Nephron progenitor cell (in vitro differentiated cells): ENCODE data around the gene FBF1.

Experiments used
- DNase-seq: peaks from one replicate; pipeline ENCODE4 v3.0.0; 2021
- H3K27ac Mint-ChIP-seq: 2 replicates; pipeline ENCODE4 v1.8.0; 2021; ENCODE audit warnings: mild to moderate bottlenecking, moderate library complexity, mixed read lengths
- H3K27me3 Mint-ChIP-seq: 2 replicates; pipeline ENCODE4 v1.8.0; 2021; ENCODE audit warnings: mild to moderate bottlenecking, low read depth, mixed read lengths; ENCODE audit not compliant: poor library complexity
- H3K36me3 Mint-ChIP-seq: 2 replicates; pipeline ENCODE4 v1.8.0; 2021; ENCODE audit warnings: low read depth, mixed read lengths
- H3K4me1 Mint-ChIP-seq: 2 replicates; pipeline ENCODE4 v1.8.0; 2021; ENCODE audit warnings: mixed read lengths
- H3K4me3 Mint-ChIP-seq: 2 replicates; pipeline ENCODE4 v1.8.0; 2021; ENCODE audit warnings: mild to moderate bottlenecking, moderate library complexity, mixed read lengths
- H3K9me3 Mint-ChIP-seq: 2 replicates; pipeline ENCODE4 v1.8.0; 2021; ENCODE audit warnings: mild to moderate bottlenecking, moderate library complexity, mixed read lengths
- CTCF ChIP-seq: fragments of 200-600 bp; sonication (generic); IDR thresholded peaks from 2 replicates; pipeline ENCODE4 v1.5.0; 2021; ENCODE audit warnings: antibody characterized with exemption

The FBF1 gene

GRCh38 chr17:75900691-75901533 is 39.9 kb downstream of the FBF1 start:
- Mint-ChIP-seq H3K27me3 (no peaks in the 10 kb centered on the region), H3K27ac (no peak overlapping the region), H3K9me3 (no peaks in the 10 kb centered on the region), H3K4me1 (peaks cover 14% of the 10 kb centered on the region), H3K4me3 (no peak overlapping the region), H3K36me3 (peaks cover 18% of the 10 kb centered on the region)
- DNase-seq = no peak
- TF ChIP-seq CTCF = no peak

DNA sequence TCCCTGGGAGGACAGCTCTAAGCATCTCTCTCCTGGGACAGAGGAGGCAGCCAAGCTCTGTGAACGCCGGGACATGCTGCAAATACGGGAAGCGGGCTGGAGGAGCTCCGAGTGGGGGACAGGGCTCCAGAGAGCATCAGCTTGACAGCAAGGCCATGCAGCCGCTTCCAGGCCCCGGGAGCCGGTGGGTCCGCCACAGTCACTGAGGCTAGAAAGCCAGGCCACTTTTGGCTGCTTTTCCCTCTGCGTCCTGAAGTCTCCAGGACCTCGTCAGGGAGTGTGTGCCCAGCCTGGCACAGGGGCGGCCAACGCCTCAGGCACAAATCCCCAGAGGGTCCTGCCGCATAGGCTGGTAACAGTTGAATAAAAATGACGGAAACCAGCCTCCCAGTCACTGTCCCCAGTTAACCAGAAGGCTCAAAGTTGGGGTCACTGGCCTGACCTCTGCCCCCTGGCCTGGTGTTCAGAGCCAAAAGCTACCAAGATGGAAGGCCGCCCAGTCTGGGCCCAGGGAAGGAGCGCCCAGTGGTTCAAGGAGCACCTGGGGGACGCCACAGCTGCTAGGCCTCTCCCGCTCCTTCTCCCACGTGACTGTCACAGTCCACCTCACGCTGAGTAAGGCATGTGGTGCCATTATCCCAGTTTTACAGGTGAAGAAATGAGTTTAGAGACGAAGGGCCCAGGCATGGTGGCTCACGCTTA is 40.9 kb downstream of the FBF1 start:
- peaks cover 23% of the 10 kb centered on the region for H3K4me1 Mint-ChIP-seq
- no peaks in the 10 kb centered on the region for H3K9me3 Mint-ChIP-seq
- peaks cover 18% of the 10 kb centered on the region for H3K36me3 Mint-ChIP-seq
- no peak overlapping the region for H3K4me3 Mint-ChIP-seq
- no peaks in the 10 kb centered on the region for H3K27me3 Mint-ChIP-seq
- no peak for TF ChIP-seq CTCF
- H3K27ac Mint-ChIP-seq = no peak overlapping the region
- no peak for DNase-seq

DNA sequence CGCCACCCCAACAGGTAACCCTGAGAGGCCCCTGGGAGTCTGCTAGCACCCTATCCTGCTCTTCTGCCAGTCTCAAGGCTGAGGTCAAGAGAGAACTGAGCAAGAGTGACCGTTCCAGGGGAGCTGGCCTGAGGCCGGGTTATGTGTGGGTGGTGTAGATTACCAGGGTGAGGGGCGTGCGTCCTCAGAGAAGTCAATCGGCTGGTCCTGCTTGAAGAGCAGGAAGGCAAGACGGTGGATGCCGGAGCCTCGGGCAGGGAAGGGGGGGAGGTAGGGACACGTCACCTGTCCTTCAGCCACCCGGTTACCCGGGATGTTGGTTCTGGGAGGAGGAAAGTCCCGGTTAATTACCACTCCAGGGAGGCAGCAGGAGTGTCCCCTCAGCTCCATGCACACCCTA is 41.5 kb downstream of the FBF1 start:
- Mint-ChIP-seq H3K4me1 (peaks cover 27% of the 10 kb centered on the region), H3K4me3 (no peak overlapping the region)
- TF ChIP-seq CTCF = no peak

DNA sequence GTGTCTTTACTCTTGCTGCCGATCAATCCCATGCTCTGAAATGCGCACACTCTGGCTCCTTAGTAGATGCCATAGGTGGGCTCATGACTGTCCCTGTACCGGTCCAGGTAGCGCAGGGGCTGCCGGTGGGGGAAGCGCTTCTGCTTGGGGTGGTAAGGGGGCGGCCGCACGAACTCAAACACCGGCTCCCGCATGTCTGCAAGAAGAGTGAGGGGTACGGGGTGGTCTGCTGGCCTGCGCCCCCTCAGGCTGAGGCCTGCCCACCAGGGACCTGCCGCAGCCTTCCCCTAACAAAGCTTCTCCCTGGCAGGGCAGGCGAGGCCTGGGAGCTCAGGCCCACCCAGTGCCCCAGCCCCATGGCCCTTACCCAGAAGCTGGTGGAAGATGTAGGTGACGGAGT is 42.1 kb downstream of the FBF1 start:
- H3K36me3 Mint-ChIP-seq = peaks cover 18% of the 10 kb centered on the region
- H3K4me3 Mint-ChIP-seq = no peak overlapping the region
- H3K27ac Mint-ChIP-seq = no peak overlapping the region
- H3K4me1 Mint-ChIP-seq = peaks cover 28% of the 10 kb centered on the region
- no peak for TF ChIP-seq CTCF
- no peaks in the 10 kb centered on the region for H3K9me3 Mint-ChIP-seq
- no peak for DNase-seq
- H3K27me3 Mint-ChIP-seq = peaks cover 8% of the 10 kb centered on the region

More for the DNA sequence above, 41.5 kb downstream of the FBF1 start:
- H3K27ac Mint-ChIP-seq = no peak overlapping the region
- no peaks in the 10 kb centered on the region for H3K9me3 Mint-ChIP-seq
- peaks cover 2% of the 10 kb centered on the region for H3K27me3 Mint-ChIP-seq
- peaks cover 18% of the 10 kb centered on the region for H3K36me3 Mint-ChIP-seq
- DNase-seq = no peak

GRCh38 chr17:75898065-75898464 is 42.8 kb downstream of the FBF1 start:
- H3K27ac Mint-ChIP-seq = no peak overlapping the region
- H3K36me3 Mint-ChIP-seq = peaks cover 18% of the 10 kb centered on the region
- TF ChIP-seq CTCF = no peak
- DNase-seq = no peak
- H3K4me1 Mint-ChIP-seq = peaks cover 31% of the 10 kb centered on the region
- H3K4me3 Mint-ChIP-seq = peak overlapping the region; percentile 74
- H3K9me3 Mint-ChIP-seq = no peaks in the 10 kb centered on the region
- H3K27me3 Mint-ChIP-seq = peaks cover 9% of the 10 kb centered on the region
